ENCODE results near the gene AADACL4.
"Not testable (repeated sequence)": the region's sequence is repeated elsewhere in the genome, so short reads cannot be mapped to it uniquely, and the experiment has no call there.

AADACL4 gene

DNA sequence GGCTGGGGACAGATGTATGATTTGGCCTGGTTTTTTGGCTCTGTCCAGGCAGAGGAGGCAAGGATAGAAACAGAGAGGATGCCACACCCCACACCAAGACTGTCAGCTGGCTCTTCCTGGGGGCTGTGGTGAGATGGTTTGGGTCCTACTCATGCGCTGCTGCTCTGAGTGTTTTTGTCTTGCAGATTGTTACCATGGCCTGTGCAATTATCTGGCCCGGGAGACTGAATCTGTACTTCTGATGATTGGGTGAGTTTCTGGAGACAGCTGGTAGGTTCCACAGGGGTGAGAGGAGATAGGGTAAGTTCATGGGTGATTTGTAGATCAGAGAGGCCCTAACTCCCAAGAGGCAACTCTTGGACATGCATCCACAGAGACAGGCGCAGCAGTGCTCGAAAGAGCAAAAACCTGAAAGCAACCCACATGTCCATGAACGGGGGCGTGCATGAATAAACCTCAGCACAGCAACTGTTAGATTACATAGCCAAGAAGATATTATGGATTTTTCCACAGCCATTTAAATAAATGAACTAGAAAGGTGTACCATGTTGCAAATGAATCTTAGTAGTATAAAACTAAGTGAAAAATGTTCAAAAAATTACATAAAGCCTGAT, 17.8 kb downstream of the AADACL4 start:
- DNase-seq, result no peak

DNA sequence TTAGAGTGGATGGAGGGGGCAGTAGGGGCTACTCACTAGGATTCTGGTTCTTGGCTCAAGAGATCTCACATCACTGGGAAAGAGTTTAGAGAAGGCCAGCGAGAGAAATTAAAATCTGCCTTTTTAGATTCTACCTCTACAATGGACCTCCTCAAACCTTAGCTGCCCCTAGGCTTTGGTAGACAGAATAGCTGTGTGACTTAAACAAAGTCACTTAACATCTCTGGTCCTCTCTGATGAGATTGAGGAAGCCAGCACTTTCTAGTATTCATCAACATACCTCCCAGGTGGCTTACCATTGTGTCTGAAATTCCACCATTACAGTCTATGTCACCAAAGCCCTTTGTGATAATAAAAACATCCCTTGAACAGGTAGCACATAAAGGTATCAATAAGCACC, 18.7 kb downstream of the AADACL4 start:
- no peak for DNase-seq

DNA sequence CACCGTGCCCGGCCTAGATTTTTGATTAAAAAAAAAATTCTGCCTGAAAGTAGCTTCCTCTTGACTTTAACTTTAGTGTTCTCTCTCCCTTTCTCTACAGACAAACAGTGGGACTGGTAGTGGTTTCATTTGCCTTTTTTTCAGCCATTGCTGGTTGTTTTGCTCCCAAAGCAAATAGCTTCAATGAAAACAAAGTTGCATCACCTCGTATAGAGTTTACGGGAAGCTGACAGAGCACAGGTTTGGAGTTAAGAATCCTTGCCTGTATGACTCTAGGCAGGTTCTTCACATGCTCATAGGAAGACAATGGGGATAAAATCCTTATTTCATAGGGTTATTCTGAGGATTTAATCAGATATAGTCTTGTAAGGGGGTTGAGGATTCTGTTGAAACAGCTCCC, 21.6 kb downstream of the AADACL4 start:
- DNase-seq, result no peak

DNA sequence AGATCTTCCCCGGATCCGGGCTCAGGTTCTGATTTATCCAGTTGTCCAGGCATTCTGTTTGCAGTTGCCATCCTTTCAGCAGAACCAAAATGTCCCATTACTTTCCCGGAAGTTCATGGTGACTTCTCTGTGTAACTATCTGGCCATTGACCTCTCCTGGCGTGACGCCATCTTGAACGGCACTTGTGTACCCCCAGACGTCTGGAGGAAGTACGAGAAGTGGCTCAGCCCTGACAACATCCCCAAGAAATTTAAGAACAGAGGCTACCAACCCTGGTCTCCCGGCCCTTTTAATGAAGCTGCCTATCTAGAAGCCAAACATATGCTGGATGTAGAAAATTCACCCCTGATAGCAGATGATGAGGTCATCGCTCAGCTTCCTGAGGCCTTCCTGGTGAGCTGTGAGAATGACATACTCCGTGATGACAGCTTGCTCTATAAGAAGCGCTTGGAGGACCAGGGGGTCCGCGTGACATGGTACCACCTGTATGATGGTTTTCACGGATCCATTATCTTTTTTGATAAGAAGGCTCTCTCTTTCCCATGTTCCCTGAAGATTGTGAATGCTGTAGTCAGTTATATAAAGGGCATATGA, 22.4 kb downstream of the AADACL4 start:
- no peak for DNase-seq

DNA sequence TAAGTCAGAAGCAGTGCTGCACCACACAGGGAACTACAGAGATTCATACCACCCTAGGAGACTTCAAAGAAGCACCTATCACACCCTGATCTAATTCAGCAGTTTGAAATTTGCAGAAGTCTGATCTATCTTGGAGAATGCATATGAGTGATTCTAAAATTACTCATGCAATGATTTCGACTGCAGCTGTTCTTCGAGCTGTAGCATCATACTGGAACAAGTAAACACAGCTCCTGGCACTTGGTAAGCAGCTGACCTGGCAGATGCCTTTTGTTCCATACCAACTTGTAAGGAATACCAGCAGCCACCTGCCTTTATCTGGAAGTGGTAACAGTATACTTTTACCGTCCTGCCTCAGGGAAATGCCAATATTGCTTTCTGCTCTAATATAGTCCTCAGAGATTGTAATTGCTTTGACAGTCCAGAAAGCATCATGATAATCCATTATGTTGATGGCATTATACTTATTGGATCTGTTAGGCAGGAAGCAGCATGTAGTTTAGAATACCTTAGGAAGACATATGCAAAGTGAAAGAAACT, 25.7 kb downstream of the AADACL4 start:
- DNase-seq, result no peak

DNA sequence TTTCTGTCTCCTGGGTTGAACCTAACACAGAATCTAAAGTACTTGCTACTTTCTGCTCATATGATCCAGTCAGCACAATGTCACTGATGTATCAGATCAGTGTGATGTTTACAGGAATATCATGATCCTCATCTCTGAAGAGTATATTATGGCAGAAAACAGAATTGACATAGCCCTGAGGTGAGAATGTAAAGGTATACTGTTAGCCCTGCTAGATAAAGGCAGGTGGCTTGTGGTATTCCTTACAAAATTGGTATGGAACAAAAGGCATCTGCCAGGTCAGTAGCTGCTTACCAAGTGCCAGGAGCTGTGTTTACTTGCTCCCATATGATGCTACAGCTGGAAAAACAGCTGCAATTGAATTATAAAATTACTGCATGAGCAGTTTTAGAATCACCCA, 30.5 kb downstream of the AADACL4 start:
- no peak for DNase-seq

DNA sequence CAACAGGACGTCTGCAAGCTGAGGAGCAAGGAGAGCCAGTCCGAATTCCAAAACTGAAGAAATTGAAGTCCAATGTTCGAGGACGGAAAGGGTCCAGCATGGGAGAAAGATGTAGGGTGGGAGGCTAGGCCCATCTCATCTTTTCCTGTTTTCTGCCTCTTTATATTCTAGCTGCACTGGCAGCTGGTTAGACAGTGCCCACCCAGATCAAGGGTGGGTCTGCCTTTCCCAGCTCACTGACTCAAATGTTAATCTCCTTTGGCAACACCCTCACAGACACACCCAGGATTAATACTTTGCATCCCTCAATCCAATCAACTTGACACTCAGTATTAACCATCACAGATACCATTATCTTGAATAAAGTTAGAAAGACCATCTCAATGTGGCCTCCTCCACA, 32.2 kb downstream of the AADACL4 start:
- DNase-seq, result not testable (repeated sequence)

DNA sequence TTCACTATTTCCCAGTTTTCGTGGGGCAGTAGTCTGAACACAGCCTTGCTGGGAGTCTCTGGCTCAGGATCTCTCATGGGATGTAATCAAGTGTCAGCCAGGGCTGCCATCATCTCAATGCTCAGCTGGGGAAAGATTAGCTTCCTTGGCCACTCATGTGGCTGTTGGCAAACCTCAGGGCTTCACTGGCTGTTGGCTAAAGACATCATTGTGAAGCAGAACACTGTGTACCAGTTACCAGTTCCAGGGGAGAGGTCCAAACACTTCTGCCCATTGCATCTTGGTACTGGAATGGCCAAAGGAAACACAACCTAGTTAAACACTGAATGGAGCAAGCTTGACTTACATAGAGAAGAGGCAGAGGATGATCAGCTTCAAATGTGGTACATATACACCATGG, 33.7 kb downstream of the AADACL4 start:
- DNase-seq, result no peak

DNA sequence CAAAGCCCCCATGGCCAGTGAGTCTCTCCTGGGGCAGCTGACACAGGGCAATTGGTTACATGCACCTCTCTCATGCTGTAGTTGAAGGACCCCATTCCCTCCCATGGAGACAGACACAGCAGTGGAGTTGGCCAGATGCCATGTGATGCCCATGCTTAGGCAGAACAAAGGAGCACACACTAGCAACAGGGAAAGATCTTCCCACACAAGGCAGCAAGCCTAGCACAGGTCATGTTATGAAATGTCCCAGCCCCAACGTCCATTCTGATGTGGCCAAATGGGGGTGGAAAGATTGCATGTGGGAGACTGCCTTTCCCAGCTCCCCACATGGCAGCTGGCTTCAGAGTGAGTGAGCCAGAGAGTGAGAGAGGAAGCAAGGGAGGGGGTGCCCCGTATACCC, 34.5 kb downstream of the AADACL4 start:
- no peak for DNase-seq

DNA sequence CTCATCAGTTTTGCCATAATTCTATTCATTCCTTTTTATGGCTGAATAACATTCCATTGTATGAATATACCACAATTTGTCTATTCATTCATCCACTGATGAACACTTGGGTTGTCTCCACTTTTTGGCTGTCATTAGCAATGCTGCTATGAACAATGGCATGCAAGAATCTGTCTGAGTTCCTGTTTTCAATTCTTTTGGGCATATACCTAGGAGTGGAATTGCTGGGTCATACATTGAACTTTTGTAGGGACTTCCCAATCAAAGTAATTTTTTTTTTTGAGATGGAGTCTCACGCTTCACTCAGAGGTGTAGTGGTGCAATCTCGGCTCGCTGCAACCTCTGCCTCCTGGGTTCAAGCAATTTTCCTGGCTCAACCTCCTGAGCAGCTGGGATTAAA, 34.9 kb downstream of the AADACL4 start:
- DNase-seq, result no peak

DNA sequence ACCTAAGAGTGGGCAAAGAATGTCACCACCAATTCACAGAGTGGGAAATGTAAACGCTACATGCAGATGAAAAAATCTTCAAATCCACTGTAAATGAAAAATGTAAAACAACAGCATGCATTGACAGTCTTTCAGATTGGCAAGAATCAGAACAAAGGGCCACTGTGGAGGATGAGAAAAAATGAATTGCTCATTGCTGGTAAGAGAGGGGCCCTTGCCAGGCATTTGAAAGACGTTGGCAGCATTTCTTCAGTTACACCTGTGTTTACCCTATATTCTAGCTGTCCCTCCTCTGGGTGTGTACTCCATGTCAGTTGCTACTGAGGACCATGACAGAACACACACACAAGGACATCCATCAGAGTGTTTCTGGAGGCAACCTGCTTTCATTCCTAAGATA, 46.3 kb downstream of the AADACL4 start:
- DNase-seq, result no peak

DNA sequence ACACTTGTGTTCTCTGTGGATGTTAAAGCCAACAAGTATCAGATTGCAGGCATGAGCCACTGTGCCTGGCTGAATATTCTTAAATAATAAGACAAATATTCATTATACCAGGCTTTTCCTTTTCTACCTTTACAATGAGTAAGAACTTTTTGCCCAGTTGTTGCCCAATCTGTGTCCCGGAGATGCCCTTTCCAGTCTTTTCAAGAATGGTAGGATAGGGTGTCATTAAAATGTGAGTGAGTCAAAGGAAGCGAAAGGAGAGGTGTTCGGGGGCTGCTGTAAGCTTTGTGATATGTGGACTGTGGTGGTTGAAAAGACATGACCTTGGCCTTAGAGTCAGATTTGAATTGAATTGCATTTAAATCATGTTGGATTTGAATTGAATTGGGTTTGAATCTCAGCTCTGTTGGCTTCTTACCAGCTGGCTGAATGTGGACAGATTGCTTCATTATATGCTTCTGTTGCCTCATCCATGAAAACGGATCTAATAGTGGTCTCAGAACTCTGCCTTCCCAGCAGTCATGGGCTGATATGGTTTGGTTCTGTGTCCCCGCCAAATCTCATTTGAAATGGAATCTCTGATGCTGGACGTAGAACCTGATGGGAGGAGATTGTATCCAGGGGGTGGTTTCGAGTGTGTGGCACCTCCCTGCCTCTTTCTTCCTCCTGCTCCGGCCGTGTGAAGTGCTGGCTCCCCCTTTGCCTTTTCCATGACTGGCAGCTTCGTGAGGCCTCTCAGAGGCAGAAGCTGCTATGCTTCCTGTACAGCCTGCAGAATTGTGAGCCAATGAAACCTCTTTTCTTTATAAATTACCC, 49.3 kb downstream of the AADACL4 start:
- no peak for DNase-seq

DNA sequence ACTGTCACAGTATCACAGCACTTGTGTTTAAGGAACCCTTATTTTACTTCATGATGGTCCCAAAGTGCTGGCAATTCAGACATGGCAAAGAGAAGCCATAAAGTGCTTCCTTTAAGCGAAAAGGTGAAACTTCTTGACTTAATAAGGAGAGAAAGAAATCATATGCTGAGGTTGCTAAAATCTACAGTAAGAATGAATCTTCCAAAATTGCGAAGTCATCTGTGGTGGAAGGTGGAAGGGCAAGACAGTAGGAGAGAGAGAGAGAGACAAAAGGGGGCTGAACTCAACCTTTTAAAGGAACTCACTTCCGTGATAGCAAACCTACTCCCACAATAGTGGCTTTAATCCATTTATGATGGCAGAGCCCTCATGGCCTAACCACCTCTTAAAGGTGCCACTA, 52.8 kb downstream of the AADACL4 start:
- no peak for DNase-seq

DNA sequence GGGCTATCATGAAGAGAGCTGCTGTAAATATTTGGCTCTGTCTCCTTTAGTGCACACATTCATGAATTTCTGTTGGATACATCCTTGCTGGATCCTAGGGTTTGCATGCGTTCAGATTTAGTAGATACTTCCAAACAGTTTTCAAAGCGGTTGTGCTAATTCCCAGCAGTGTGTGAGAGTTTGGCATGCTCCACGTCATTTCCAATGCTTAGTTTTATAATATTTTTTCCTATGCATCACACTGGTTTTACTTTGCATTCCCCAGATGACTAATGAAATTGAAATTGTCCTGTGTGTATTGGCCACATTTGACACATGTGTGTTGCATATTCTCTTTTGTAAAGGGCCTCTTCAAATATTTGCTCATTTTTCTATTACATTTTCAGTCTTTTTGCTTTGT, 53.5 kb downstream of the AADACL4 start:
- no peak for DNase-seq

DNA sequence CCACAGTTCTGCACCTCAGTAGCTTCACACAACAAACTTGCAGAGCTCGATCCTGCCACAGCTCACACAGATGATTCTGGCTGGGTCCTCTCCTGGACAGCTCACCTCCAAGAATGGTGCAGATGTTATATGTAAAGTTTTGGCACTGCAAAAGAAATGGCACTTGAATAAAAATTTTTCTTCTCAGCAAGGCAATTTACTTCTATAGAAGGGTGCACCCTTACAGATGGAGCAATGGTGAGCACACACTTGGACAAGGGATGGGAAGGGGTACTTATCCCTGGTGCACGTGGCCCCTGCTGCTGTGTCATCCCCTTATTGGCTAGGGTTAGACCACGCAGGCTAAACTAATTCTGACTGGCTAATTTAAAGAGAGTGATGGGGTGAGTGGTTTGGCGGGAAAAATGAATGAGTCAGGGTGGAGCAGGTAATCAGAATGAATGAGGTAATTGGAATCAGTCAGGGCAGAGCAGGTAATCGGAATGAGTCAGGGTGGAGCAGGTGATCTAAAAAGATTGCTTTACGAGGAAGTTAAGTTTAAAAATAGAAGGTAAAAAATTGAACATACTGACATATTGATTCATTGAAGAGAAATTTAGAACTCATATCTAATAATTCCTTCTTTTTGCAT, 60.1 kb downstream of the AADACL4 start:
- no peak for DNase-seq

DNA sequence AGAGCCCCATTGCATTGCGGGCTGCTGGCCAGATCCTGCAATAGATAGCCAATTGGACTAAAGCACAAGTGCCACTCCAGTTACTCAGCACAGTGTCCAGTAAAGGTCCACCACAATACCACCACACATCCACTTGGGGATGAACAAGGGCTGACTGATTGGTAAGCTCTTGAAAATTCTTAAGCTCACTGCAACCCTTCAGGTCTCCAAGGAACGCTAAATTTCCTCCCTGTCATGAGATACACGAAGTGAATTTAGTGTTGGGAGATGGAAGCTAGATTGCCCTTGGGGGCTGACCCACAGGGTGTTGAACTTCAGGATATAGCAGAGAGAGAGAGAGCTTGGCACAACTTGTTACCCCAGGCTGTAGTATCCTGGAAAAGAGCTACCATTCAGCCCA, 62.2 kb downstream of the AADACL4 start:
- no peak for DNase-seq

DNA sequence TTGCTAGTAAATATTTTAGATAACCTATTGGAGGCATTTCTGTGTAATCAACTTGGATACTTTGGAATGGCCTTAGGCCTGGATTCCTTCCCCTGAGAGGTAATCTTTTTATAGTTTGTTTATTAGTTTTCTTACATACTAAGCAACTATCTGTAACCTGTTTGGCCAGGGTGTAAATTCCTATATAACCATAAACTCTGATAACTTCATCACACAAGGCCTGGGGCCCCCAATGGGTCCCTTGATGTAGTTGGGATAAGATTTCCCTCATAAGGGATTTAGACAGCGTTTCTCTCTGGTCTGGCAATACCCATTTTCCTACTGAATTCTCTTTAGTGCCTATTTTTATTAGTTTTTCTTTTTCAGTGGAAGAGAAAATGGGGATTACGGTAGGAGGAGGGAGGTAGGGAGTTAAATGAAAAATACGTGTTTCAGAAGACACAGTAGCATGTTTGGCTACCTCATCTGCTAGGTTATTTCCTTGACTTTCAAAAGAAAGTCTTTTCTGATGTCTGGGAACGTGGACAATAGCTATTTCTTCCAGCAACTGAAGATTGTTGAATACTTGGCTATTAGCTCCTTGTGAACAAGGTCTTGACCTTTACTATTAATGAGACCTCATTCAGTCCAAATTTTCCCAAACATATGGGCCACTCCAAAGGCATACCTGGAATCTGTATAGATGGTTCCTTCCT, 64.7 kb downstream of the AADACL4 start:
- DNase-seq, result no peak

DNA sequence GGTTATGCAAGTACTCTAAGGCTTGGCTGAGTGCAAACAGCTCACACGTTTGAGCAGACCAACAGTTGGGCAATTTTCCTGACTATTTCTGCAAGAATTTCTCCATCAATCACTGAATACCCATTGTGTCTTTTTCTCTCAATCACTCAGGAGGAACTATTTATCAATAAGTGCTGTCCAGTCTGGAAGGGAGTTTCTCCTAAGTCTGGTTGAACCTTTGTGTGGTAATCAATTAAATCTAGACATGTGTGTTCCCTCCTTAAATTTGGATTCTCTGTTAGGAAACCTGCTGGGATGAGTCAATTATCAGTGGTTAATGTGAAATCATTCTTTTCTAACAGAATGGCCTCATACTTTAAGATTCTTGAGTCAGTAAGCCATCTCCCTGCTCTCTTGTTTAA, 65.2 kb downstream of the AADACL4 start:
- DNase-seq, result no peak

DNA sequence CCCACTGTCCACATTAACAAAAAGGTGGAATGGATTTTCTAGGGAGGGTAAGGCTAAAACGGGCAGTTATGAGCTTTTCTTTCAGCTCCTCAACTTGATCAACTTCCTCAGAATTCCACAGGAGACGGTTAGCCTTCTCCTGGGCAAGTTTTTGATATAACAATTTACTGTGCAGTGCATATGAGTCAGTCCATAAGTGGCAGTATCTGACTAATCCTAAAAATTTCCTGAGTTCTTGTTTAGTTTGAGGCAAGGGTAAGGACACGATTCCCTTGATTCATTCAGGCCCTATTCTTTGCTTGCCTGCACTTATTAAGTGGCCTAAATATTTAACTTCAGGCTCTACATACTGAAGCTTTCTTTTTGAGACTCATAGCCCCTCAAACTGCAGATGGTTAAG, 65.8 kb downstream of the AADACL4 start:
- DNase-seq, result no peak

DNA sequence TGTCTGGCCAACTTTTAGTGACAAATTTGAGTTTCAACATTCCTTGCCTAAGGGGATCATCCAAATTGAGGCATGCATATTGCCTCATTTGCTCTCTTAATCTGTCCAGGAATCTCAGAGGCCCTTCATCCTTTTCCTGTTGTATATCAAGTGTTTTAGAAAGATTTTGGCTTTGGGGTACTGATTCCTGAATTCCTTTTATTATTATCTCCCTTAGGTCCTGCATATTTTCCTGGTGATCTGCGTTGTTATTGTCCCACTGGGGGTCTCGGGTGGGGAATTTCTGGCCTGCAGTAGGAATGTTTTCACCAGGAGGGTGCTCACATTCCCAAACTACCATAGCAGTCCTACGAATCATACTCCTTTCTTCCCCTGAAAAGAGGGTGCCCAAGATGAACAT, 67.7 kb downstream of the AADACL4 start:
- no peak for DNase-seq

DNA sequence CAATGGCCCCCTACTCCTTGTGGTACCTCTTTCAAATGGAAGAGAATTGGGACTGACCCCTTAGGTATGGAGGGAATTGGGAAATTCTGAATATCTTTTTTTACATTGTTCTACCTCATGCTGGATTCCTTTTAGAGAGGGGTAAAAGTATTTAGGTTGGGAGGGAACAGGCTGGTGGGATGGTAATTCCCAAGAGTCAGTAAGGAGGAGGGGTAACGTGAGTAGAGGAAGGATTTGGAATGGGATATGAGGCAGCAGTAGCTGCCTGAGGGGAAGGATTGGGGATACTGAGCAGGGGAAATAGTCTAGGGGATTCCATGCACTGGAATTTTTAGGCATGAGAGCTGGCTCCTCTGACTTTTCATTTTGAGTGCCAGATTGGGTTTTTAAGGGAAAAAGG, 68.2 kb downstream of the AADACL4 start:
- no peak for DNase-seq

DNA sequence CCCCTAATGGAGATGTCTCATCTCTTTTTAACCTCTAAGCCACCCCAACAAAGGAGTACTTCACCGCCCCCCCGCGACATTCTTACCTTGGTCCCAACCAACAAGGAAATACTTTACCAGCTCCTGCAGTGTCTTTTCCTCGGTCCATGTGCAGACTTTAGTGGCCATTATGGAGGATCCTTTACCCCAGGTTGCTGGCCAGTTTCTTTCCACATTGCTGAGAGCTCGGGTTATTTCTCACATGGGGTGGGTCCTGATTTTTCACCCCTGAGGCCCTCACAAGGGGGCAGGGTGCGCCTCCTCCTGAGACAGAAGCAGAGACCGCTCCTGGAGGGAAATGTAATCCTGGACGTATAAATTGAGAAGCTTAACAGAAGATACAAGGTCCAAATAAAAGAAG, 69.0 kb downstream of the AADACL4 start:
- no peak for DNase-seq

DNA sequence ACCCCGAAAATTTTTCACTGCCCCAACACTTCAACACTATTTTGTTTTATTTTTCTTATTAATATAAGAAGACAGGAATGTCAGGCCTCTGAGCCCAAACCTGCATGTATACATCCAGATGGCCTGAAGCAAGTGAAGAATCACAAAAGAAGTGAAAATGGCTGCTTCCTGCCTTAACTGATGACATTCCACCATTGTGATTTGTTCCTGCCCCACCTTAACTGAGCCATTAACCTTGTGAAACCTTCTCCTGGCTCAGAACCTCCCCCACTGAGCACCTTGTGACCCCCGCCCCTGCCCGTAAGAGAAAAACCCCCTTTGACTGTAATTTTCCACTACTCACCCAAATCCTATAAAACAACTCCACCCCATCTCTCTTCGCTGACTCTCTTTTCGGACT, 69.8 kb downstream of the AADACL4 start:
- DNase-seq, result not testable (repeated sequence)

Measured in NCI-H446 treated with DMSO at 0.1 percent for 48 hours (cell line).